Measurements from ENCODE around the gene PCDHGB2.
"Not testable (repeated sequence)": the region's sequence is repeated elsewhere in the genome, so short reads cannot be mapped to it uniquely, and the experiment has no call there.

The PCDHGB2 gene

DNA sequence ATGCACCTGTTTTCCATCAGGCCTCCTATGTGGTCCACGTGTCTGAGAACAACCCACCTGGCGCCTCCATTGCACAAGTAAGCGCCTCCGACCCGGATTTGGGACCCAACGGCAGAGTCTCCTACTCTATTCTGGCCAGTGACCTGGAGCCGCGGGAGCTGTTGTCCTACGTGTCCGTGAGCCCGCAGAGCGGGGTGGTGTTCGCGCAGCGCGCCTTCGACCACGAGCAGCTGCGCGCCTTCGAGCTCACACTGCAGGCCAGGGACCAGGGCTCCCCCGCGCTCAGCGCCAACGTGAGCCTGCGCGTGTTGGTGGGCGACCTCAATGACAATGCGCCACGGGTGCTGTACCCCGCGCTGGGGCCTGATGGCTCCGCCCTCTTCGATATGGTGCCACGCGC is 8.2 kb upstream of the PCDHGB2 start:
- FAIRE-seq: no peak

GRCh38 chr5:141354900-141355469 is 4.8 kb upstream of the PCDHGB2 start, which contains the start of gene PCDHGA4:
TSS of gene PCDHGA4 (plus strand) at chr5:141355021. CDS start at chr5:141355108, 87 bp downstream.
- no peak for FAIRE-seq

- FAIRE-seq: no peak
Observed at GRCh38 chr5:141355641-141356040, 4.2 kb upstream of the PCDHGB2 start.

- FAIRE-seq: no peak
Observed at GRCh38 chr5:141356133-141356532, 3.7 kb upstream of the PCDHGB2 start.

- FAIRE-seq: no peak
Observed at GRCh38 chr5:141356950-141357349, 2.8 kb upstream of the PCDHGB2 start.

DNA sequence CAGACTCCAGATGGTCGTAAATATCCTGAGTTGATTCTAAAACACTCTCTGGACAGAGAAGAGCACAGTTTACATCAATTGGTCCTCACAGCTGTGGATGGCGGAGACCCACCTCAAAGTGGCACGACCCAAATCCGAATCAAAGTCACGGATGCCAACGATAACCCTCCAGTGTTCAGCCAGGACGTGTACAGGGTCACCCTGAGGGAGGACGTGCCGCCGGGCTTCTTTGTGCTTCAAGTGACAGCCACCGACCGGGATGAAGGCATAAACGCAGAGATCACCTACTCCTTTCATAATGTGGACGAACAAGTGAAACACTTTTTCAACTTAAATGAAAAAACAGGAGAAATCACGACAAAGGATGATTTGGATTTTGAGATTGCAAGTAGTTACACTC is 891 bp downstream of the PCDHGB2 start:
- no peak for FAIRE-seq

GRCh38 chr5:141362719-141363118 is 2.9 kb downstream of the PCDHGB2 start:
- FAIRE-seq: no peak

GRCh38 chr5:141363952-141364660 is 4.3 kb downstream of the PCDHGB2 start, which contains the start of gene PCDHGA5:
TSS of gene PCDHGA5 (plus strand) at chr5:141364162. CDS start at chr5:141364331, 169 bp downstream.
- FAIRE-seq: no peak

GRCh38 chr5:141366016-141366896 is 6.5 kb downstream of the PCDHGB2 start:
- FAIRE-seq: no peak

DNA sequence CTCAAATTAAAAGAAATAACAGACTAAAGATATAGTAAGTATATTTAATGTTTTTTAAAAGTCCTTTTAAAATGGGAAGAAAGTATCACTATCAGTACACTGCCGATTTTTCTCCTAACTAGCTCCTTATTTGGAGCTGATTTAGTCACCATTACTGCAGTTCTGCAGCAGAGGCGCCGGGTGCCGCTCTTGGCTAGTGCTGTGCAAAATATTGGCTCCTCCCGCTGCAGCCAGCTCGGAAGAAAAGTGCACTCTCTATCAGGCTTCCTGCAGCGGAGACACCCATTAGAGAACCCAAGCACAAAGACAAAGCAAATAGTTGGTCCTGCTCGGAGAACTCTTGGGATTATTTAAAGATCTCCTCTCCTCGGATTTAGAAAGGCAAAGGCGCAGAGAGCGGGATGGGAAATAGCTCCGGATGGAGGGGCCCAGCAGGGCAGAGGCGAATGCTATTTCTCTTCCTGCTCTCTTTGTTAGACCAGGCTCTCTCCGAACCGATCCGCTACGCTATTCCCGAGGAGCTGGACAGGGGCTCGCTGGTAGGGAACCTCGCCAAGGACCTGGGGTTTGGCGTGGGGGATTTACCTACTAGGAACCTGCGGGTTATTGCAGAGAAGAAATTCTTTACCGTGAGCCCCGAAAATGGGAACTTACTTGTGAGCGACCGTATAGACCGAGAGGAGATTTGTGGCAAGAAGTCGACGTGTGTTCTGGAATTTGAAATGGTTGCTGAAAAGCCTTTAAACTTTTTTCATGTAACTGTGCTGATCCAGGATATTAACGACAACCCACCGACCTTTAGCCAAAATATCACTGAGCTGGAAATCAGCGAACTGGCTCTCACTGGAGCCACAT is 10.4 kb downstream of the PCDHGB2 start, which contains the start of gene PCDHGB3:
Gene PCDHGB3, plus strand, starts transcription at position 249 of the 855 bp plus-strand sequence. Its CDS starts 153 bp downstream, at position 402.
- FAIRE-seq: no peak

DNA sequence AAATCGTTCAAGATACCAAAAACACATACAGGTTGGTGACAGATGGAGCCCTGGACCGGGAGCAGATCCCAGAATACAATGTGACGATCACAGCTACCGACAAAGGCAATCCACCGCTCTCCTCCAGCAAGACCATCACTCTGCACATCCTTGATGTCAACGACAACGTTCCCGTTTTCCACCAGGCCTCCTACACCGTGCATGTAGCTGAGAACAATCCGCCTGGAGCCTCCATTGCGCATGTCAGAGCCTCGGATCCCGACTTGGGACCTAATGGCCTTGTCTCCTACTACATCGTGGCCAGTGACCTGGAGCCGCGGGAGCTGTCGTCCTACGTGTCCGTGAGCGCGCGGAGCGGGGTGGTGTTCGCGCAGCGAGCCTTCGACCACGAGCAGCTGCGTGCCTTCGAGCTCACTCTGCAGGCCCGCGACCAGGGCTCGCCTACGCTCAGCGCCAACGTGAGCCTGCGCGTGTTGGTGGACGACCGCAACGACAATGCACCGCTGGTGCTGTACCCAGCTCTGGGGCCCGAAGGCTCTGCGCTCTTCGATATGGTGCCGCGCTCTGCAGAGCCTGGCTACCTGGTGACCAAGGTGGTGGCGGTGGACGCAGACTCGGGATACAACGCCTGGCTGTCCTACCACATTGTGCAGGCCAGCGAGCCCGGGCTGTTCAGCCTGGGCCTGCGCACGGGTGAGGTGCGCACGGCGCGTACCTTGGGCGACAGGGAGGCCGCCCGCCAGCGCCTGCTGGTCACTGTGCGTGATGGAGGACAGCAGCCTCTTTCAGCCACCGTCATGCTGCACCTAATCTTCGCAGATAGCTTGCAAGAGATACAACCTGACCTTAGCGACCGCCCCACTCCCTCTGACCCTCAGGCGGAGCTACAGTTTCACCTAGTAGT is 12.0 kb downstream of the PCDHGB2 start:
- no peak for FAIRE-seq

- no peak for FAIRE-seq
Observed at GRCh38 chr5:141373673-141374317, 14.0 kb downstream of the PCDHGB2 start, which contains the start of gene PCDHGA6. TSS of gene PCDHGA6 (plus strand) at chr5:141373891. CDS start at chr5:141374084, 193 bp downstream.

DNA sequence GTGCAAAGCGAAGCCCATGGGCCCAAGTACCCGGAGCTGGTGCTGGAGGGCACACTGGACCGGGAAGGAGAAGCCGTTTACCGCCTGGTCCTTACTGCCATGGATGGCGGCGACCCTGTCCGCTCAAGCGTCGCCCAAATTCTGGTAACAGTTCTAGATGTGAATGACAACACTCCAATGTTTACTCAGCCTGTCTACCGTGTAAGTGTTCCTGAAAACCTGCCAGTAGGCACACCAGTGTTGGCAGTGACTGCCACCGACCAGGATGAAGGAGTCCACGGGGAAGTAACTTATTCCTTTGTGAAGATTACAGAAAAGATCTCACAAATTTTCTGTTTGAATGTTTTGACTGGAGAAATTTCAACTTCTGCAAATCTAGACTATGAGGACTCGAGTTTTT is 14.8 kb downstream of the PCDHGB2 start:
- no peak for FAIRE-seq

GRCh38 chr5:141375444-141376155 is 15.8 kb downstream of the PCDHGB2 start:
- not testable (repeated sequence) for FAIRE-seq

DNA sequence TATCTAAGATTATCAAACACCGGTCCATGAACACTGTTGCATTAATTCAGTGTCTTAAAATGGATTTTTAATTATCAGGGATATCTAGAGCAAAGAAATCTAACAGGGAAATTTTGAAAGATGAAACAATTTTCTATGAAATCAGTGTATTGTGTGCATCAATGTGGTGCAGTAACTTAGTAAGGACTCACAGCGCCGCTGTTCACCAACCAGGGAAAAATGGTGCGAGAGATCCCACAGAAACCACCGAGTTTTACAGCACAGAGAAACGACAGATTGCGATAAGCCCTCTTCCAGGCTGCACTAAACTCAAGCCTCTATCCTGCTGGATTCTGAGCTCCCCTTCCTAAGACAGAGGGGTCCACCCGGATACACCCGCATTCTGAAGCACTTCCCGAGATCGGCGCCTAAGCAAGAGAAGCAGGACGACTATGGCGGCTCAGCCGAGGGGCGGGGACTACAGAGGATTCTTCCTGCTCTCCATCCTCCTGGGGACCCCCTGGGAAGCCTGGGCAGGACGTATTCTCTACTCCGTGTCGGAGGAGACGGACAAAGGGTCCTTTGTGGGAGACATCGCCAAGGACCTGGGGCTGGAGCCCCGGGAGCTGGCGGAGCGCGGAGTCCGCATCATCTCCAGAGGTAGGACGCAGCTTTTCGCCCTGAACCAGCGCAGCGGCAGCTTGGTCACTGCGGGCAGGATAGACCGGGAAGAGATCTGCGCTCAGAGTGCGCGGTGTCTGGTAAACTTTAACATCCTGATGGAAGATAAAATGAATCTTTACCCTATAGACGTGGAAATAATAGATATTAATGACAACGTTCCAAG is 22.9 kb downstream of the PCDHGB2 start, which contains the start of gene PCDHGA7:
Gene PCDHGA7, plus strand, starts transcription at position 274 of the 826 bp plus-strand sequence. Its CDS starts 158 bp downstream, at position 432.
- no peak for FAIRE-seq

DNA sequence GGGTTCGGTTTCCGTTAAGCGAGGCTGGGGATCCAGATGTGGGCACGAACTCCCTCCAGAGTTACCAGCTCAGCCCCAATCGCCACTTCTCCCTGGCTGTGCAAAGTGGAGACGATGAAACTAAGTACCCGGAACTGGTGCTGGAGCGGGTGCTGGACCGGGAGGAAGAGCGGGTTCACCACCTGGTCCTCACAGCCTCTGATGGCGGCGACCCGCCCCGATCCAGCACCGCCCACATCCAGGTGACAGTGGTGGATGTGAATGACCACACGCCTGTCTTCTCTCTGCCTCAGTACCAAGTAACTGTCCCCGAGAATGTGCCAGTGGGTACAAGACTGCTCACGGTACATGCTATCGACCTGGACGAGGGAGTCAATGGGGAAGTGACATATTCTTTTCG is 23.6 kb downstream of the PCDHGB2 start:
- FAIRE-seq: no peak

DNA sequence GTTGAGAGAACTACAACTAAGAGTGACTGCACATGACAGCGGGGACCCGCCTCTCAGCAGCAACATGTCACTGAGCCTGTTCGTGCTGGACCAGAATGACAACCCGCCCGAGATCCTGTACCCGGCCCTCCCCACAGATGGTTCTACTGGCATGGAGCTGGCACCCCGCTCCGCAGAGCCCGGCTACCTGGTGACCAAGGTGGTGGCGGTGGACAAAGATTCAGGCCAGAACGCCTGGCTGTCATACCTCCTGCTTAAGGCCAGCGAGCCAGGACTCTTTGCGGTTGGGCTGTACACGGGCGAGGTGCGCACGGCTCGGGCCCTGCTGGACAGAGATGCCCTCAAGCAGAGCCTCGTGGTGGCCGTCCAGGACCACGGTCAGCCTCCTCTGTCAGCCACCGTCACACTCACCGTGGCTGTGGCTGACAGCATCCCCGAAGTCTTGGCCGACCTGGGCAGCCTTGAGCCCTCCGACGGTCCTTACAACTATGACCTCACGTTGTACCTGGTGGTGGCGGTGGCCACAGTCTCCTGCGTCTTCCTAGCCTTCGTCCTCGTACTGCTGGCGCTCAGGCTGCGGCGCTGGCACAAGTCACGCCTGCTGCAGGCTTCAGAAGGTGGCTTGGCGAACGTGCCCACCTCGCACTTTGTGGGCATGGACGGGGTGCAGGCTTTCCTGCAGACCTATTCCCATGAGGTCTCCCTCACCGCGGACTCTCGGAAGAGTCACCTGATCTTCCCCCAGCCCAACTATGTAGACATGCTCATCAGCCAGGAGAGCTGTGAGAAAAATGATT is 24.9 kb downstream of the PCDHGB2 start:
- no peak for FAIRE-seq
